GM21515 (cell line): ENCODE results near the gene PHF19.

Experiments used
- ATAC-seq: cut with Tn5 transposase; IDR thresholded peaks from one replicate; pipeline ENCODE4 v1.9.1; 2021; ENCODE audit not compliant: unreplicated experiment

Gene PHF19

GRCh38 chr9:120914396-120914795, 37.4 kb upstream of the PHF19 start:
- ATAC-seq: no peak

- no peak for ATAC-seq
Observed at GRCh38 chr9:120913647-120914264, 36.8 kb upstream of the PHF19 start.

- no peak for ATAC-seq
Observed at GRCh38 chr9:120912958-120913646, 36.1 kb upstream of the PHF19 start.

- no peak for ATAC-seq
Observed at GRCh38 chr9:120911295-120911837, 34.4 kb upstream of the PHF19 start.

GRCh38 chr9:120910643-120911042, 33.7 kb upstream of the PHF19 start:
- no peak for ATAC-seq

- ATAC-seq: no peak
Observed at GRCh38 chr9:120909904-120910303, 32.9 kb upstream of the PHF19 start.

- ATAC-seq: no peak
Observed at GRCh38 chr9:120905315-120906164, 28.6 kb upstream of the PHF19 start.

GRCh38 chr9:120904978-120905301, 28.0 kb upstream of the PHF19 start:
- no peak for ATAC-seq

- no peak for ATAC-seq
Observed at GRCh38 chr9:120904061-120904977, 27.3 kb upstream of the PHF19 start.

GRCh38 chr9:120902569-120903535, 25.9 kb upstream of the PHF19 start:
- no peak for ATAC-seq

- no peak for ATAC-seq
Observed at GRCh38 chr9:120901755-120902568, 25.0 kb upstream of the PHF19 start.

GRCh38 chr9:120900824-120901223, 23.8 kb upstream of the PHF19 start:
- ATAC-seq: no peak

GRCh38 chr9:120899490-120900068, 22.6 kb upstream of the PHF19 start:
- no peak for ATAC-seq

GRCh38 chr9:120898396-120898795, 21.4 kb upstream of the PHF19 start:
- no peak for ATAC-seq

- ATAC-seq: no peak
Observed at GRCh38 chr9:120895951-120896350, 19.0 kb upstream of the PHF19 start.

GRCh38 chr9:120894321-120895148, 17.5 kb upstream of the PHF19 start:
- no peak for ATAC-seq

GRCh38 chr9:120893611-120894307, 16.8 kb upstream of the PHF19 start:
- no peak for ATAC-seq
